Measurements from ENCODE around the gene SYTL5.

The SYTL5 gene

DNA sequence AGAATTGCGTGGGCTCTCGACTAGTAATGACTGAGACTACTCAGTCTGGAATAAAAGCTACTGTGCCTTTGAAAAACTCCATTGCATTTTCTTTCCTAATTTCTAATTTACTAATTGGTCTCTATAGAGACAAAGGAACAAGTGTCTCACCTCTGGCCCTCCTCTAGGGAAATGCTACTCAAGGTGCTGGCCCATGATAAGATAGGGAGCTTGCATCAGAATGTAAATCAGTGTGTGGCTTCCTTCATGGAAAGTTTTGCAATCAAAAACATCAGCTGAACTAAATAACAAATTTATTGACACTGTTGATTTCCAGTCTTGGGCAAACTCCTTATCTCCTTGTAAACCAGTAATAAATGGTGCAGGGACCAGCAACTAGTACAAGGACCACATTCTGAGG, 132.5 kb downstream of the SYTL5 start:
- DNase-seq (ENCODE audit: low spot score), result no peak

DNA sequence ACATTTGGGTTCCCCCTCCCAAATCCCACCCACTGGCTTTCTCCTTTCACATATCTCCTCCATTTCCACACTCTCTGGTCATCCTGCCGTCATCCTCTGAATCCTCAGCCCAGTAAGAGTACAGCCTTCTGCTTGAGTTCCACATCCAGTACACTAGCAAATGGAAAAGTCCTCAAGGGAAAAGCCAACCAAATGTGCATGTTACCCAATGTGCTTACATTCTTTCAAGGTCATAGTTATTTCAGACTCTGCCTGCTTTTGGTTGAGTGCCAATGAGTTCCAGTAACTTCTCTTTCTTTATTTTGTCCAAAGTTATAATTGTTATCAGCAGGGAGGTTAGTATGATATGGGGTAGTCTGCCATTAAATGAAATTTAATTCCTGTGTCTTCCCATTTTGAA, 136.3 kb downstream of the SYTL5 start:
- DNase-seq (ENCODE audit: low spot score), result no peak

DNA sequence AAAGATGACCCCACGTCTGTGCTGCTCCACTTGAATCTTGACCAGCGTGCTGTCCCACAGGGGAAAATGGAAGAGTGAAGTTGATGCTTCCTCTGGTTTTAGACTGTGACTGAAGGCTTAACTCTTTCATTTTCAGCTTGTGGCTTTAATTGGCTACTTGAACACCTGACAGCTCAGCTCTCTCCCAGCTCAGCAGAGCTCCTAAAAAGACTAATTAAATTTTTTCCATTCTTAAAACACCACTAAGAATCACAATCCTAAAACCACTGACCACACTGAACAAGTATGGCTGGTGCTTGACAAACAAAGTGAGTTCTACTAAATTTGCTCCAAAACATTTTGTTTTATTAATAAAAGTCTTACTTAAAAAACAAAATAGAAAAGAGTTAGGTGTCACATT, 142.7 kb downstream of the SYTL5 start:
- DNase-seq (ENCODE audit: low spot score), result no peak

DNA sequence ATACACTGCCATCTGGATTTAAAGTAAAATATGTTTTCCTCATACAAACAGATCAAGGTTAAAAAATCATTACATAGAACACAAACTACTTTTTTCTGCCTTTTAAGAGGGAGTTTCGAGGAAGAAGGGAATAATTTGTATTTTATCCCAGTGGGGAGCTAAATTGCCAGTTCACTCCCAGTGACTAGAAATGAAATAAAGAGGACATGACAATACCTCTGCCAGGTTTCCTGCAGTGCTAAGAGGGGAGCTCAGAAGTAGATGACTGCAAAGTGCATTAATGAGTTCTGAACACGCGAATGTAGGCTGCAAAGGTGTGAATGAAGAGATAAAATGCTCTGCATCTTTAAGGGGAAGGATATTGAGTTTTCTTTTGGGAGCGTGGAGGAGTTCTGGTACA, 144.6 kb downstream of the SYTL5 start:
- no peak for DNase-seq (ENCODE audit: low spot score)

DNA sequence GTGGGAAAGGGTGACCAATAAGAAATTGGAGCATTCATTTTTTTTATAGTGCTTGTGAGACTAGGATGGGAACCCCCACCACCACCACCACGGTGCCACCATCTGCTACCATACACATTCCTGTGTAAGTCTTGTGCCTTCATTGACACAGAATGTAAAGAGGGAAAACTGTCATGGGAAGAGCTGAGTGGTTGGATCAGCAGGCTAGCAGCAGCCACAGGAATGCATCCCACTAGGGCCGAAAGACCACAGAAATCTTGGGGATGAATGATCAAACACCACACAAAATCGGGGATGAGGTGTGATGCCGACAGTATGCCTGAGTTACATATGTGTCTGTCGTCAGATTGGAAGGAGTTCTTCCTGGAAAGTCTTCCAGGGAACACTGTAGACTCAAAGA, 145.1 kb downstream of the SYTL5 start:
- no peak for DNase-seq (ENCODE audit: low spot score)

DNA sequence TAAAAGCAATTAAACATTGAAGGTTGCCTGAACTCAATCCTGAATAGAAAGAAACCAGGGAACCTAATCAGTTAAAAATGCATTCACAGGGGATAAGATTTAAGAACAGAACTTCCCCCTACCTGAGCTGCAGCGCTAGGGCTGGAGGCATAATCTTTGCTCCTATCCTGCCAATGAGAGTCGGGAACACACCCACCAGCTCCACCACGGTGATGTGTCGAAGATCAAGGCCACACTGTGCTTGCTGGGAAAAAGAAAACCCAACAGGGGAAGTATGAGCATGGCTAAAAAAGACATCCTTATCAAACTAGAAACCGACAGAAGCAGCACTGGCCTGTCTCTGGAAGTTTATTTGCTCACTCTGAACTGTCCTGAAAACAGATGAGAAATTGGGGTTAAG, 148.0 kb downstream of the SYTL5 start:
- DNase-seq (ENCODE audit: low spot score), result no peak

DNA sequence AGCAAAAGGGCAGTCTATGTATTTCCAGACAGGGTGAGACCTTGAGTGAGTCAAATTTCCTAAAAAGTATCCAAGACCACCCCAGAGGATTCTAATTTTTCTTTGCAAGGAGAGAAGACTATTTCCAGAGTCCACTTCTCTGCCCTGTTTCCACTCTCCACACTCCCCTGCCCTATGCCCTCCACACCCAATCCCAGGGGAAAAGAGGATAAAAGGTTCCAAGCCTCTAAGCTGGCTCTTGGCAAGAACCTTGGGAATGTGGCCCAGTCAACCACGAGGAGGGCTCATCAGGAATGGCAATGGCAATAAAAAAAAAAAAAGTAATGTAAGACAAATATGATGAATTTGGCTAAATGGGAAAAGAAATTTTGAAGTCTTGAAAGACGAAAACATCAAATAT, 148.5 kb downstream of the SYTL5 start:
- no peak for DNase-seq (ENCODE audit: low spot score)

DNA sequence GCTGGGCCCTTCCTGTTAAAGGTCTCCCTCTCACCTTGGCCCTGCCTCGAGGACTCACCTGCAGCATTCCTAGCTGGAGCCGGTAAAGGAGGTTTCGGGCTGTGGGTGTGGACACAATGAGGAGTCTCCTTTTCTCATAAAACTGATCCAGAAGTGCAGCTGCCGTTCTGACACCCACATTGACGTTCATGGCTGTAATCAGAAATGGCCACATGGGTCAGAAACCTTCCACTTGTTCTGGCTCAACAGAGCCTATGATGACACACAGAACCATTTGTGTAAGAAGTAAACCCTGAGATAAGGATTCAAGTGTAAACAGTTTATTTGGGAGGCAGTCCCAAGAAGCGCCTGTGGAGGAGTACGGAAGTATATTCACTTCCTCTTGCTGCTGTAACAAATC, 150.5 kb downstream of the SYTL5 start:
- no peak for DNase-seq (ENCODE audit: low spot score)

DNA sequence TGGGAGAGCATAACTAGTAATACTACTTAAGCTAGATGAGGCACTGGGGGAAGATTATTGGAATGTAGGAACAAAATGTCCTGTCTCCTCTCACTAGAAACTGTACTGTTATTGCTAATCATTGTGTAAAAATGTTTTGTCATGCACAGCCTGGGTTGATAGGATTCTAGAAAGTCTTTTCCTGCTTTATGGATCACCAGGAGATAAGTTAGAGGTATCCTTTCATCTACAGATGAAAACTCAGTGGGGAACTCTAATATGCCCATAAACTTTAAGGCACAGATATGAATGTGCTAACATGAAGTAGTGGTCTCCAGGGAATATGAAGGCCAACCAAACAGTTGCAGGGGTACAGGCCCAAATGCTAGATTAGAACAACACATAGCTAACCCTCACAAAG, 156.8 kb downstream of the SYTL5 start:
- no peak for DNase-seq (ENCODE audit: low spot score)

DNA sequence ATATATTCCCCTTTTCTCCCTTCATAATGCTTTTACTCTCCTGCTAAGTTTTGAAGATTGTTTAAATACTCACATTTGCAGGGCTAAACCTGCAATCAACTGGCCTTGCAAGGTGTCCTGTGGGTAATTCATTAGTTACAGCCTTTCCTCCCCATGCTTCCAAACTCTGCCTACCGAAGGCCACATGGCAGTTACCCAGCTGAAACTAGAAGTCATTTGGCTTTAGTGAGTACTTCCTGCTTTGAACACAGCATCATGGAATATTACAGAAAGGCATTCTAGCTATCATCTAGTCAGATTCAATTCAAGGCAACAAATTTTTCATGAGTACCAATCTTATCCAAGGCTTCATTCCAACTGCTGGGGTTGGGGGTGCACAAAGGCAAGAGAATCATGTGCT, 158.7 kb downstream of the SYTL5 start:
- DNase-seq (ENCODE audit: low spot score), result no peak

DNA sequence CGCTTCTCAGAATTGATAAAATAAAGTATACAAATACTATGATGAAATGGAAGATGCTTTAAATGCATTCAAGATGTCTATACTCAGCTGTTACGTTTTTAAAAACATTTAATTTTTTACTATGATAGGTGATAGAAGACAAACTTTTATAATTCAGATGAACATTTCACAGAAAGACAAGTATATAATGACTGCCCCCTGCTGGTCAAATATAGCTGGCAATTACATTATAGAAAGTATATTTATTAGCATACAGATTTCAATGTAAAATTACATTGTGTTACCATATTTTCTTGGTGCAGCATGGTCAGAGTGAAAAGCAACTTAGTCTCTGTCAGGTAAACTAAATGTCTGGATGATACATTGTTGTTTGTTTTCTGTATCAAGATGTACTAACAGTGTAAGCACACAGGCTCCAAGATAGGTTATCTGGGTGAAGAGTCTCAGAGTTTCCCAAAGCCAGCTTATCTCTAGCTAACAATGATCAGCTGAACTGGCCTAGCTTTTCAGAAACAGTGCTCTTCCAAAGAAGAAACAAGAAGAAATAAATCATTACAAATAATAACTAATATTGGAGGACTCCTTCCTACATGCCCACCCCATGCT, 160.2 kb downstream of the SYTL5 start:
- peak; percentile 14 for DNase-seq (ENCODE audit: low spot score)

DNA sequence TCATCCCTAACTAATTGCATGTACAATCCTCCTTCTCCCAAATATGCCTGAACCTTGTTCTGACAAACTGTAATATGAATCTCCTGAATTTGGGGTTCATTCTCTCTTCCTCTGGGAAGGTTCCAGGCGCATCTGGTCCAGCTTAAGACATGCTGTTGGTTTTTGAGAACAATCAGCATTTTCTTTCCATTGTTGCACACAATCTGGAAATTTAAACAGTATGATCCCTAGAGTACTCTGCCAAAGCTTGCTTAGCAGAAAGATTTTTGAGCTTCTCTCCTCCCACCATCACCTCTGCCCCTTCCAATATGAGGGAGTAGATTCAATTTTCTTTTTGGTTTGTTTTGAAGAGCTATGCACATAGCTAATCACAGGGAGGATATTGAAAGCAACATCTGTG, 164.2 kb downstream of the SYTL5 start:
- no peak for DNase-seq (ENCODE audit: low spot score)

DNA sequence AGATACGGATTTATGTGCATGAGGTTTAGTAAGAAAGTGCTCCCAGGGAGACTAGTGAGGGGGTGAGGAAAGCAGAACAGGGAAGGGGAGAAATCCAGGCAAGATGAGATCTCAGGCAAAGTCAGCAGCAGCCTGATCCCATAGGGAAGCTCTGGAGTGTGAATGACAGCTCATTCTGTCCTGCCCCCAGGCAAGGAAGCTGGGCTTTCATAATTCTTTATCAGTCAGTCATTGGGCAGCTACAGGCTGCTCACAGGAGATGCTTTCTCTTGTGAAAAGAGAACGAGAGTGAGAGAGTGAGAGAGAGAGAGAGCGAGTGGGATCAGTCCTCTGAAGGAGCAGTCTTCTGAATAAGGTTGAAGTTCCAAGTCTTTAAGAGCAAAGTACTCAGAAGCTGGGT, 166.2 kb downstream of the SYTL5 start:
- peak; percentile 51 for DNase-seq (ENCODE audit: low spot score)

DNA sequence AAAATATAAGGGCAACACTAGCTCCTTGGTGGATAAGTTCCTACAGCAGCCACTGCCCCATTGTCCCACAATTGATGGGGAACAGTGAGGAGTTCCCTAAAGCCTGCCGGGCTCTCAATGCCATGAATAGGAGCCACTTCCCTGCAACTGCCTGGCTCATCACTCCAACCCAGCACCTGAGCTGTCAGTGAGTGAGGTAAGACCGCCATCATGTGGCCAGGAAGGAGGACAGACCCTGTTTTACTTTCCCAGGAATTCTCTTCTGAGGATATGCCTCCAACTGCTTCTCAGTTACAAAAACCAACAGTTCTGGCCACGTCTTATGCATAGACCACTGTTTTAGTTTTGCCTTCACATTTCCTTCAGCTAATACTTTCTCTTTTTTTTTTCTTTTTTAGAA, 168.8 kb downstream of the SYTL5 start:
- peak; percentile 47 for DNase-seq (ENCODE audit: low spot score)

DNA sequence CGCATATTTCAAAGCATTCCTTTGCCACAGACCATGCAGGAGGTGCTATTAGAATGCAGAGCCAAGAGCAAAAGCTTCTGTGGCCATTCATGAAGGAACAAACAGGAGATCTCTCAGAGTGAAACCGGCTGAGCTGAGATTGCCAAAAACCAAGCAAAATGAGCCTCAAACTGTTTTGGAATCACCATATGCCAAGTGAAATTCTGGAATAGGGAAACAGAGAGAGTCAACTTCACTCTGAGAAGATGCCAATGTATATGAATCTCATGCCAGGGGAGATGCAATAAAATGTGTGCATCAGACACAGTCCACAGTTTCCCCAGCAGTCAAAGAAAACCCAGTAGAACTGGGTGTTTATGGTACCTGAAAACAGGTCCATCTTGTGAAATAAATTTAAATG, 172.0 kb downstream of the SYTL5 start:
- DNase-seq (ENCODE audit: low spot score), result no peak

Data from COLO829 (cell line).